ENCODE results near the gene NTPCR.

The NTPCR gene

GRCh38 chr1:233010146-233010545 is 59.7 kb downstream of the NTPCR start:
- DNase-seq (ENCODE audit: low read depth): no peak

DNA sequence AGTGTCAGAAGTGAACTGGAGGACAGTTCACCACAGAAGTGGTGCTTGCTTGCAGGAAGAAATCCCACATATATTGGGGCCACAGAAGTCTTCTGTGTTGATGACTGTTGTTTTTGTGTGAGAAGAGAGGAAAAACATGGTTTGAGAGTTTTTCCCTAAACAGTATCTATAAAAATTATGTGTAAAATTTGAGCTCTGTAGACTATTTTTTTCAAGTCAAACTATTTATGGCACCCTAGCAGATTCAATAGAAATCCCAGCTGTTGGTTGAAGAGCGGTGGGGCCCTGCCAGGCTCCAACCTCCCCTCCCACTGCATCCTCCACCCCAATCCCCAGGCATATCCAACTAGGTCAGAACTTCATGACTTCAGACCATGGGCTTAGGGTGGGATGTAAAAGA is 61.6 kb downstream of the NTPCR start:
- DNase-seq (ENCODE audit: low read depth): no peak

DNA sequence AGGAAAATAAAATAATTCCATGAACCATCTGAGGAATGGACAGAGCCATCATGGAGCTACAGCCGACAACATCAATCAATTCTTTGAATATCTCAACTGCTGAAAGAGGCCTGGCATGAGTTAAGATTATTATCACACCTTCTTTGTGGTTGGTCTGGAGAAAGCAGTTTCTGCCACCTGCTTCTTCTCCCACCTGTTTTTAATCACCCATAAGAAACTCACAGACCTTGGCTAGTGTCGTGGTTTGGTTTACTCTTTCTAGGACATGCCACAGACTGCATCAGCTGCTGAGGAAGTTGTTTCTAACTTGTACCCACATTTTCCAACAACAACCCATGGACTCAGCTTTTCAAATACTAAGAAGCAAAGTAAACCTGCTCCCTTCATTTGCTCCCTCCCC is 65.6 kb downstream of the NTPCR start:
- no peak for DNase-seq (ENCODE audit: low read depth)

- DNase-seq (ENCODE audit: low read depth): no peak
These were observed 66.4 kb downstream of the NTPCR start for GRCh38 chr1:233016798-233017197.

DNA sequence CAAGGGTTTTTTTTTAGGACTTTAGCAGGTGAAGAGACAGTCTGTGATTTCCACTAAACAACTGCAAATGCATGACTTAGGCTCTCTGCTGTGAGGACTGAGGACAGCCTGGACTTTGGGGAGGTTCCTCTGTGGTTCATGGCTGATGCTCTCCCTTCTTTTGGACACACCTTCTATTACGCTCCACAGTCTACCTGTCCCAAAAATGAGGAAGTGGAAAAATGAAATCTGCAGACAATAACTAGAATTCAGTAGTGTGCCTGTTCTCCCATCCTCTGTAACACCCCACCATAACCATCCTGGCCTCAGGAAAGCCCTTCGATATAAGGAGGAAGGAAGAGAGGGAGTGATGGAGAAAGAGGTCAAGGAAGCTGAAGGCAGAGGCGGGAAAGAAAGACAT is 68.7 kb downstream of the NTPCR start:
- no peak for DNase-seq (ENCODE audit: low read depth)

- DNase-seq (ENCODE audit: low read depth): no peak
These were observed 69.4 kb downstream of the NTPCR start for GRCh38 chr1:233019778-233020325.

- no peak for DNase-seq (ENCODE audit: low read depth)
These were observed 70.0 kb downstream of the NTPCR start for GRCh38 chr1:233020426-233020825.

- DNase-seq (ENCODE audit: low read depth): no peak
These were observed 71.8 kb downstream of the NTPCR start for GRCh38 chr1:233022246-233022645.

GRCh38 chr1:233024199-233024598 is 73.8 kb downstream of the NTPCR start:
- DNase-seq (ENCODE audit: low read depth): no peak

DNA sequence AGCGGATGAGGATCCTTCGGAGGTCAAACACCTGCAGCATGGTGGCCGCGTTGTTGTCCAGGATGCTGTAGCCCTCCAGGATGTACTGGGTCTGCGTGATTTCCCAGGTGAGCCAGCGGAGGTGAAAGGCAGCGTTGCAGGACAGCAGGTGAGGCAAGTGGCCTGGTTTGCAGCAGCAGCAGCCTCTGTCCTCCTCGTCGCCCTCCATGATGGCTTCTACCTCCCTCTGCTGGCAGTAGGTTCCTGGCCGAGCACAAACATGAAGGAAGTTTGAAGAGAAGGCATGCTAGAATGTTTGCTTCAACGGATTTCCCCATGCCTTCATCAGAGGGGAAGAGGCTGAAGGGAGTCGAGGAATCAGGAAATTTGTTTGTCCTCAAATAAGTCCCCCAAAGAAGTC is 74.7 kb downstream of the NTPCR start:
- DNase-seq (ENCODE audit: low read depth): no peak

DNA sequence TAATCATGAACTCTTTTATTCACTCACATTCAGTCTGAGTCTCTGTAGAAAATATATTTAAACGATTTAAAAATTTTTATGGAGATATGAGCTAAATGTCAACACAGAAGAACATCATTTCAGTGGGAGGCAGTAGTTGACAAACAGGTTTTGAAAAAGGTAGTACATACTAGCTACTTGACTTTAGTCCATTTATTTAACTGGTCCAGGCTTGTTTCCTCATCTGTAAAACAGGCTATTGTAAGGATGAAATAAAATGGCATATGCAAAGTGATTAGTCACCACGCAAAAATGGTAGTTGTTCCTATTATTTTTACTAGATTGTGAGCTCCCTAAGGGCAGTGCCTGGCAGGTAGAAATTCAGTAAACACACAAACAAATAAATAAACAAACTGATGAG is 75.2 kb downstream of the NTPCR start:
- DNase-seq (ENCODE audit: low read depth): no peak

GRCh38 chr1:233027046-233027445 is 76.6 kb downstream of the NTPCR start:
- DNase-seq (ENCODE audit: low read depth): no peak

DNA sequence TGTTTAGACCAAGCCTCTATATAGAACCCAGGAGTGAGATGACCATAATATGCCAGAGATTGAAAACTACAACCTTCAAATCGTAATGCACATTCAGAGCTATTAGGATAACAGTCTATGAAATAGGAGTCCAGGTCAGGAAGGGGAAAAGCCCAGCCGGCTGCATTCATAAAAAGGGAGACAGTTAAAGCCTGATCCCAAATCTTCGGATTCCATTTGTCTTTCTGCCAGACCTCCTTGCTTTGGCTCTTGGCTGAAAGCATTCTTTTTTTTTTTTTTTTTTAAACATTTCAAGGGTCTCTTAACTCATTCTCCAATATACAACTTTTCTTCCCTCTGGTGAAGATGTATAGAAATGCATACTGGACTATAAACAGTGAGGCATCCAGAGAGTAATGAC is 81.1 kb downstream of the NTPCR start:
- DNase-seq (ENCODE audit: low read depth): no peak

DNA sequence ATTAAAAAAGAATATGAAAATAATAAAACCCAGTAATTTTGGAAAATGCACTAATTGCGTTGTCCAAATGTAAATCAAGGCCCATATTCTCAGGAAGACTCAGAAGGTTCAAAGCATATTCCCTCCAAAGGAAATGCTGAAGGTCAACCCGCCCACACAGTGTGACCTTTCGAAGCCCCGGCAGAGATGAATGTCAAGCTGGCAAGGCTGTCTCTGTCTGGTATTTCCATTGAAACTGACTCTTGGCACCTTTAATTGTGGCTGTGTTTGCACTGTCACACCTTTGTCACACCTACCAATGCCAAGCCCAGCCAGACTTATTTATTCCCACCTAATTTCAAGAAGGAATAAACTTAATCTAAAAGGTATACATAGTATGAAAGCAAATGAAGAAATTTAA is 82.5 kb downstream of the NTPCR start:
- no peak for DNase-seq (ENCODE audit: low read depth)

DNA sequence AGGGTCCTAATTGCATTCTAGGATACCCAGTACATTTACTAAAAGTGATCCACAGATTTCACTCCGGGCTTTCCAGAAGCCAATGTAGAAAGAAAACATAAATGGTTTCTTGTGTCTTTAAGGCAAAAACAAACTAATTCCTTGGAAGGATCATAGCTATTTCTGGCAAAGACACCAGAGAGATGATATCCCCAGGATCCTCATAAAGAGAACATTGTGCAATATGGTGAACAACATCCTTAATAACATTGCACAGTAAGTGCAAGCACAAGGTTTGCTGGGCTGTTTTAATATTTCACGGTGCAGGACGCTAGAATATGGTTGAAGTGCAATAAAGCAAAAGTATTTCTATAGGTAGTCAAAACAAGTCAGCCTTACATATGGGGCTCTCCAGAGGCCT is 83.0 kb downstream of the NTPCR start:
- DNase-seq (ENCODE audit: low read depth): no peak

Data from CMK (cell line).